ENCODE measurements around the gene KLF2.

The KLF2 gene

DNA sequence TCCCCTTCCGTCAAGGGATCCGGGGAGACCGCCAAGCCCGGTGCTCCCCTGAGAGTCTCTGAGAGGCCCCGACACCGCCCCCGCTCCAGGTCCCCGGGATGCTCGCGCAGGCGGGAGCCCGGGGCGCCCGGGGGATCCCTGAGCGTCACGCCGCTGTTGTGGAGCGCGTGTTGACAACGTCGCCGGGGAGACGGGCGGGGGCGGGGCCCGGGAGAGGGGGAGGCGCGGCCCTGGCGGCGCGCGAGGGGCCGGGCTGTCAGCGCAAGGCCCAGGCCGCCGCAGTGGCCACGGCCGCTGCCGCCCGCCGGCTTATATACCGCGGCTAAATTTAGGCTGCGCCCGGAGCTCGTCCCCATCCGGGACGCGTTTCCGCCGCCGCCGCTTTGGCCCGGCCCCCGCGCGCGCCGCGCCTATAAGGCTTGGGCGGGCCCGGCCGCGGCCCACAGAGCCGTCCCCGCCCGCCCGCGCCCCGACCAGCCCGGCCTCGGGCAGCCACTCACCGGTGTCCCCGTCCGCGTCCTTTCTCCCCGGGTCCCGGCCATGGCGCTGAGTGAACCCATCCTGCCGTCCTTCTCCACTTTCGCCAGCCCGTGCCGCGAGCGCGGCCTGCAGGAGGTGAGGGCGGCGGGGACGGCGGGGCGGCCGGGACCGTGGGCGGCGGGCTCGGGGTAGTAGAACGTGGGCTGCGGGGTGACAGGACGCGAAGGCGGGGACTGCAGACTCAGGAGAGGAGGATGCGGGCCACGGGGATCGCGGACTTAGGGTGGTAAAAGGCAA lies at the start of gene KLF2:
Gene KLF2 (plus strand): TSS at position 443 of the 777 bp plus-strand sequence. CDS start 98 bp downstream, at position 541.
- no peak for TF ChIP-seq GATA3 (IDR thresholded peaks at IDR 0.05; ENCODE audit: low read depth, low read length)
- no peak for TF ChIP-seq GATA2 (IDR thresholded peaks at IDR 0.05; ENCODE audit: low read depth, low read length)

DNA sequence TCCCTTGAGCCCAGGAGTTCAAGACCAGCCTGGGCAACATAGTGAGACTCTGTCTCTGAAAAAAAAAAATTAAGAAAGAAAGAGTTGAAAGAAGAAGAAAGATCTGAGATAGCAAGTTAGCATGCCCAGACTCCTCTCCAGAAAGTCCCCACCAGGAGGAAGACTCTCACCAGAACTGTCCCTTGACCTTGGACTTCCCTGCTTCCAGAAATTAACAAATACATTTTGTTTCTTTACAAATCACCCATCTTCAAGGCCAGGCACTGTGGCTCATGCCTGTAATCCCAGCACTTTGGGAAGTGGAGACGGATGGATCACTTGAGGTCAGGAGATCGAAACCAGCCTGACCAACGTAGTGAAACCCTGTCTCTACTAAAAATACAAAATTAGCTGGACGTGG lies 44.3 kb upstream of the KLF2 start:
- no peak for TF ChIP-seq GATA2 (IDR thresholded peaks at IDR 0.05; ENCODE audit: low read depth, low read length)
- TF ChIP-seq GATA3 (IDR thresholded peaks at IDR 0.05; ENCODE audit: low read depth, low read length) = no peak

DNA sequence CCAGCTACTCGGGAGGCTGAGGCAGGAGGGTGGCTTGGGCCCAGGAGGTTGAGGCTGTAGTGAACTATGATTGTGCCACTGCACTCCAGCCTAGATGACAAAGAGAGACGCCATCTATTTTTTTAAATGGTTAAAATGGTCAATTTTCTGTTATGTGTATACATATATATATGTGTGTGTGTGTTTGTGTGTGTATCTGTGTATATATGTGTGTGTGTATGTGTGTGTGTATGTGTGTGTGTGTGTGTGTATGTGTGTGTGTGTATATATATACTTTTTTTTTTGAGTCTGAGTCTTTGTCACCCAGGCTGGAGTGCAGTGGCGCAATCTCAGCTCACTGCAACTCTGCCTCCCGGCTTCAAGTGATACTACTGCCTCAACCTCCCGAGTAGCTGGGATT lies 42.9 kb upstream of the KLF2 start:
- TF ChIP-seq GATA2 (IDR thresholded peaks at IDR 0.05; ENCODE audit: low read depth, low read length) (no peak), GATA3 (IDR thresholded peaks at IDR 0.05; ENCODE audit: low read depth, low read length) (no peak)

DNA sequence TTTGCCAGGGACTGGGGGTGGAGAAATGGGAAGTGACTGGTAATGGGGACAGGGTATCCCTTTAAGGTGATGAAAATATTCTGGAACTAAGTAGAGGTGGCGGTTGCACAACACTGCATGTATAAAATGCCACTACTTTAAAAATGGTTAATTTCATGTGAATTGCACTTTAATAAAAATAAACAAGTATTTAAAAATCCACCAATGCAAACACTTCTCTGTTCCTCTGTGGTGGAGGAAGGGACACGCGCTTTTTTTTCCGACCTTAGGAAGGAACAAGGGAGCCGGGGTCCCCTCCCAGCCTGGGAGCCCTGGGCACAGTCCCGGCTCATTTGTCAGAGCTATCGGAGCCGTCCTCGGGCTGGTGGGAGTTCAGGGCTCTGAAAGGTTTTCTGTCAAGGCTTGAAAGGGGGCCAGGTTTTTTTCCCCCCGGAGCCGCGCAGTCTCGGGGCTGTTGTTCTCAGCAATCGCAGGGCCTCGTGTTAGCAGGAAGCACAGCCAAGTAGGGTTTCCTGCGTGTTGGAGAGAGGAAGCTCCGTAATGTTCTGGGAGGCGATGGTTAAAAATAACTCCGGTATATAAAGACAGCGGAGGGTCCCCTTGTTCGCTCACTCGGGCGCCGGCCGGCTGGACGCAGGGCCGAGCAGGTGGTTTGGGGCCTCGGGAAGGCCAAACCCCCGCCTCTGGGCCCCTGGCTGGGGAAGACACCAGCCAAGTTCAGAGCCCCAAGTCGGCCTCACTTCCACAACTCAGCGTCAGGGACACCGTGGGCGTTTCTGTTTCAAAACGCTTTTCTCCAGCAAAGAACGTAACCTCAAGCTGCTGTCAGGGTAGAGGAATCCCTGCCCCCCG lies 41.2 kb upstream of the KLF2 start:
- TF ChIP-seq GATA3 (IDR thresholded peaks at IDR 0.05; ENCODE audit: low read depth, low read length) = no peak
- TF ChIP-seq GATA2 (IDR thresholded peaks at IDR 0.05; ENCODE audit: low read depth, low read length) = no peak

GRCh38 chr19:16284505-16284904 lies 40.1 kb upstream of the KLF2 start:
- TF ChIP-seq GATA2 (IDR thresholded peaks at IDR 0.05; ENCODE audit: low read depth, low read length) = no peak
- TF ChIP-seq GATA3 (IDR thresholded peaks at IDR 0.05; ENCODE audit: low read depth, low read length) = no peak

DNA sequence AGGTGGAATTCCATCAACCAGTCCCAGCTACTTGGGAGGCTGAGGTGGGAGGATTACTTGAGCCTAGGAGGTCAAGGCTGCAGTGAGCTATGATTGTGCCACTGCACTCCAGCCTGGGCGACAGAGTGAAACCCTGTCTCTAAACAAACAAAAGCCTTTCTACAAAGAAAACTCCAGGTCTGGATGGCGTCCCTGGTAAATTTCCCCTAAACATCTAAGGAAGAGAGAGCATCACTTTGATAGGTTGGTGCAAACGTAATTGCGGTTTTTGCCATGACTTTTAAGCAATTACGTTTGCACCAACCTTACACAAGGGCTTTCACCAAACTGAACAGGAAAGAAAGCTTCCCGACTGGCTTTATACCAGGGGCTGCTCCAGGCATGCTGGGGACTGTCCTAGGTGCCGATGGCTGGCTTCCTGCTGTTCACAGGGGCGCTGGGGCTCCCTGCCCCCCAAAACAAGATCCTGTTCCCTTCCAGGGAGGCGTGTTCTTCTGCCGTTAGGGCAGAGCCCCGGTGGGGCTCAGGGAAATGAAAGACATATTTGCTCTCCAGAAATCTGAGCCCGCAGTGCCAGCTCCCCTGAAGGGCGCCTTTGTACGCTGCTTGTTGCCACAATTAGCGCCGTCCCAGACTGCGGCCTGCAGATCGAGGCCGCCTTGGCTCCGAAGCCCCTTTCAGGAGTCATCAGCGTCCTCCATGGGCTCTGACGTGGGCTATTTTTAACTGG lies 38.7 kb upstream of the KLF2 start:
- no peak for TF ChIP-seq GATA2 (IDR thresholded peaks at IDR 0.05; ENCODE audit: low read depth, low read length)
- no peak for TF ChIP-seq GATA3 (IDR thresholded peaks at IDR 0.05; ENCODE audit: low read depth, low read length)

DNA sequence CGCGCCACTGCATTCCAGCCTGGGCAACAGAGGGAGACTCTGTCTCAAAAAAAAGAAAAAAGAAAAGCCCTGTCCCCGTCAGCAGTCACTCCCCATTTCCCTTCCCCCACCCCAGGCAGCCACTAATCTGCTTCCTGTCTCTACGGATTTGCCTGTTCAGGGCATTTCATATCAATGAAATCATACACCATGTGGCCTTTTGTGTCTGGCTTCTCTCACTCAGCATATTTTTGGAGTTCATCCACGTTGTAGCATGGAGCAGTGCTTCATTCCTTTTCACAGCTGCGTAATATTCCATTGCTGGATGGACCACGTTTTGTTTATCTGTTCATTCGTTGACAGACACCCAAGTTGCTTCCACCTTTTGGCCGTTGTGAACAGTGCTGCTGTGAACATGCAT lies 36.1 kb upstream of the KLF2 start:
- TF ChIP-seq GATA2 (IDR thresholded peaks at IDR 0.05; ENCODE audit: low read depth, low read length) = no peak
- TF ChIP-seq GATA3 (IDR thresholded peaks at IDR 0.05; ENCODE audit: low read depth, low read length) = no peak

DNA sequence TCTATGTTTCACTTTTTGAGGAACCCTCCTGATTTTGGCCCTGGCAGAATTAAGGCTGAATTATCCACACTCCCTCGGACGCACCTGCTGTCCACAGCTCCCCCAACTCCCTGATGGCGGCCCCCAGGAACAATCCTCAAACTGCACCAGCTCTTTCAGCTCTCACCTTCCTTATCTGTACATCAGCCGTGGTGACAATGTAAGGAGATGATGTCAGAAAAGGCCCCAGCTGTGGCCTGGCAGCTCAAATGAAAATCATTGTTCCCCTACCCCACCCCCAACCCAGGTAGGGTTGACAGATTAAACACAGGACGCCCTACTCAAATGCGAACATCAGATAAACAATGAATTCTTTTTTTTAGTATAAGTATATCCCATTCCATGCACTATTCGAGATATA lies 35.0 kb upstream of the KLF2 start:
- TF ChIP-seq GATA3 (IDR thresholded peaks at IDR 0.05; ENCODE audit: low read depth, low read length) (no peak), GATA2 (IDR thresholded peaks at IDR 0.05; ENCODE audit: low read depth, low read length) (no peak)

DNA sequence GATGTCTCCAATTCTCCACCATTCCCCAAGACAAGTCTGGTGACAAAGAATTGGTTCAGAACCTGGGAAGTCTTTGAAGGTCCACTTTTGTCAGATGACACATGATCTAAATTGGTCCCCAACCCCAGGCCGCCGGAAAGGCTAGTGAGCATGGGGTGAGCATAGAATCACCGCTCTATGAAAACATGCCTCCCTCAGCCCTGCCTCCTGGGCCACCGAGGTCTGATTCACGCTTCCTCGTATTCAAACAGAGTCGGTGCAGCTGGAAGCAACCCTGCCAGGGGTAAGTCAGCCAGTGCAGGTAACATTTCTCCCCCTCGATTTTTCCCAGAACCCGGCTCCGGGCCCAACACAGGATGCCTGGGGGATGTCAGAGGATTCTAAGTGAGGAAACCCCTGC lies 33.9 kb upstream of the KLF2 start:
- no peak for TF ChIP-seq GATA2 (IDR thresholded peaks at IDR 0.05; ENCODE audit: low read depth, low read length)
- no peak for TF ChIP-seq GATA3 (IDR thresholded peaks at IDR 0.05; ENCODE audit: low read depth, low read length)

DNA sequence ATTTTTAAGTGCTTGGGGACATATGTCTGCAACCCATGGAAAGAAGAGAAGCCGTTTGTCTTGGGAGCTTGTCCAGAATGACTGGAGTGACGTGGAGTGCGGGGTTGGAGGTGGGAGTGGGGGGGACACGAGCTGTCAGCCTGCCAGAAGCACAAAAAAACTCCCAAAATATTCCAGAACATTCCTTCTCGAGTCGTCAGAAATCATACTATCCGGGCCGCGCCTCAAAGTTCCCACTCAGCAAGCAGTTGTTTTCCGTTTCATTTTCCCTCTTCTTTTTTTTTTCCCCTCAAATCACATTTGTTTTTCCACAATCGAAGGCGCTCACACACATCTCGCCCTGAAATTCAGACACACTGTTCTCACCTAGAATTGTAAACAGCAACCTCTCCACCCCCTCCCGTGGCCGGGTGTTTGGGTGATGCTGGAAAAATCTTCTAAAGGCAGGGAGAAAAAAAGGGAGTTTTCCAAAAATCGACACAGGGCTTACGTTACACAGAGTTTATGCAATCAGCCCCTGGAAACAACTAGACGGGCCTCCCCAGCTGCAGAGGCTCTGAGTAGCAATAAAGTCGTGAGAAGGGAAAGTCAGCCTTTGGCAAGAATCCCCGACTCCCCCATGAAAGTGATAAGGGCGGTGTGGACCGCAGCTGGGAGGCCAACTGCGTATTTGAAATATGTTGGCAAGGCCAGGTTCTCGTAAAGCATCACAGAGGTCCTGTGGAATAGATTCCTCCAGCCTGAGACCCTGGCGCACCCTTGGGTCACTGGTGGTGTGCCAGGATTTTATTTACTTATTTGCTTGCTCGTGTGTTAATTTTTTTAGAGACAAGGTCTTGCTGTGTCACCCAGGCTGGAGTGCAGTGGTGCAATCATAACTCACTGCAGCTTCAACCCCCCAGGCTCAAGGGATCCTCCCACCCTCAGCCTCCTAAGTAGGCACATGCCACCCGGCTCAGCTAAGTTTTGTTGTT lies 31.2 kb upstream of the KLF2 start:
- no peak for TF ChIP-seq GATA2 (IDR thresholded peaks at IDR 0.05; ENCODE audit: low read depth, low read length)
- no peak for TF ChIP-seq GATA3 (IDR thresholded peaks at IDR 0.05; ENCODE audit: low read depth, low read length)

- TF ChIP-seq GATA2 (IDR thresholded peaks at IDR 0.05; ENCODE audit: low read depth, low read length) = no peak
These were observed 29.6 kb upstream of the KLF2 start for GRCh38 chr19:16295057-16295456.

DNA sequence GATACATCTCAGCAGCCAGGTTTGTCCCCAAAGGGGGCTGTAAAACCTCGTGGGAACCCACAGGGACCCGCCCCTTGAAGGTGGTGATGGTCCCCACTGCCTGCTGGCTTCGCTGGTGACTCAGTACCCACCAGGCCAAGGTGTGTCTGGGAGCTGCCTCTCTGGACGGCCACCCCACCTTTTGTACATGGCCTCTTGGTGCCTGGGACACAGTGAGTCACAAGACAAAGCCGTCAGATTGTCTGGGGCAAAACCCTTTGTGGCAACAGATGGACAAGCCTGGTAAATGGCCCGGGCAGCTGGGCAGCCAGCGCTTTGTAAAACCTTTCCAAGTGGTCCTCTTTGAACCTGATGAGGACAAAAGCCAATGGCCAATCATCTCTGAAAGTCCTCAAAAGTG lies 27.9 kb upstream of the KLF2 start:
- TF ChIP-seq GATA3 (IDR thresholded peaks at IDR 0.05; ENCODE audit: low read depth, low read length) (no peak), GATA2 (IDR thresholded peaks at IDR 0.05; ENCODE audit: low read depth, low read length) (no peak)

- TF ChIP-seq GATA2 (IDR thresholded peaks at IDR 0.05; ENCODE audit: low read depth, low read length) (no peak), GATA3 (IDR thresholded peaks at IDR 0.05; ENCODE audit: low read depth, low read length) (no peak)
These were observed 26.9 kb upstream of the KLF2 start for GRCh38 chr19:16297575-16298178.
